Progenitor cell of endocrine pancreas (in vitro differentiated cells): ENCODE data around the gene KAT8. TPM values are rescaled to one million over a fixed set of nuclear protein-coding genes. Genes with fewer than 3 reads are reported as not detected.

Experiments used
- DNase-seq: peaks from one replicate; pipeline ENCODE4 v3.0.0; 2021; ENCODE audit warnings: low spot score; ENCODE audit not compliant: unreplicated experiment
- H3K27ac Mint-ChIP-seq: 2 replicates; pipeline ENCODE4 v1.8.0; 2021; ENCODE audit warnings: mild to moderate bottlenecking, moderate library complexity, mixed read lengths
- H3K27me3 Mint-ChIP-seq: 2 replicates; pipeline ENCODE4 v1.8.0; 2021; ENCODE audit warnings: mixed read lengths
- H3K36me3 Mint-ChIP-seq: 2 replicates; pipeline ENCODE4 v1.8.0; 2022; ENCODE audit warnings: mixed read lengths; ENCODE audit not compliant: insufficient read depth
- H3K4me1 Mint-ChIP-seq: 2 replicates; pipeline ENCODE4 v1.8.0; 2021; ENCODE audit warnings: low read depth, mixed read lengths
- H3K4me3 Mint-ChIP-seq: 2 replicates; pipeline ENCODE4 v1.8.0; 2021; ENCODE audit warnings: low read depth, mild to moderate bottlenecking, moderate library complexity, mixed read lengths
- H3K9me3 Mint-ChIP-seq: 2 replicates; pipeline ENCODE4 v1.8.0; 2021; ENCODE audit warnings: low read depth, mixed read lengths
- CTCF ChIP-seq: fragments of 200-600 bp; sonication (generic); IDR thresholded peaks from one replicate; pipeline ENCODE4 v1.5.0; 2021; ENCODE audit warnings: antibody characterized with exemption, mild to moderate bottlenecking; ENCODE audit not compliant: unreplicated experiment
- total RNA-seq: library from RNA; stranded (reverse); gene quantifications from 2 replicates; pipeline ENCODE4 v1.2.1, GENCODE V29; 2021

The KAT8 gene
- total RNA-seq, 1 donor from 2014 or later: 72.4 TPM

- H3K9me3 Mint-ChIP-seq: no peaks in the 10 kb centered on the region
- TF ChIP-seq CTCF: no peak
- H3K27me3 Mint-ChIP-seq: no peaks in the 10 kb centered on the region
- no peak for DNase-seq
- H3K36me3 Mint-ChIP-seq: peaks cover 6% of the 10 kb centered on the region
- no peak overlapping the region for H3K27ac Mint-ChIP-seq
- H3K4me1 Mint-ChIP-seq: peaks cover 2% of the 10 kb centered on the region
- H3K4me3 Mint-ChIP-seq: peak overlapping the region; percentile 69
These were observed 8.5 kb upstream of the KAT8 start for GRCh38 chr16:31108794-31109558.

- no peak for TF ChIP-seq CTCF
- no peaks in the 10 kb centered on the region for H3K27me3 Mint-ChIP-seq
- H3K9me3 Mint-ChIP-seq: no peaks in the 10 kb centered on the region
- peaks cover 6% of the 10 kb centered on the region for H3K36me3 Mint-ChIP-seq
- H3K4me1 Mint-ChIP-seq: peaks cover 2% of the 10 kb centered on the region
- no peak for DNase-seq
- H3K27ac Mint-ChIP-seq: no peak overlapping the region
- H3K4me3 Mint-ChIP-seq: peak overlapping the region; percentile 68
These were observed 7.8 kb upstream of the KAT8 start for GRCh38 chr16:31109622-31110021.

GRCh38 chr16:31110106-31111034, 7.1 kb upstream of the KAT8 start:
- peaks cover 6% of the 10 kb centered on the region for H3K36me3 Mint-ChIP-seq
- no peak for TF ChIP-seq CTCF
- no peak for DNase-seq
- H3K9me3 Mint-ChIP-seq: no peaks in the 10 kb centered on the region
- peaks cover 2% of the 10 kb centered on the region for H3K4me1 Mint-ChIP-seq
- H3K27ac Mint-ChIP-seq: peak overlapping the region; percentile 59
- H3K27me3 Mint-ChIP-seq: no peaks in the 10 kb centered on the region
- peak overlapping the region; percentile 68 for H3K4me3 Mint-ChIP-seq

- Mint-ChIP-seq H3K27me3 (no peaks in the 10 kb centered on the region), H3K4me3 (no peak overlapping the region), H3K9me3 (no peaks in the 10 kb centered on the region), H3K27ac (no peak overlapping the region), H3K36me3 (peaks cover 6% of the 10 kb centered on the region), H3K4me1 (peaks cover 2% of the 10 kb centered on the region)
- TF ChIP-seq CTCF: no peak
- no peak for DNase-seq
These were observed 5.5 kb upstream of the KAT8 start for GRCh38 chr16:31111881-31112466.

GRCh38 chr16:31112711-31113110, 4.8 kb upstream of the KAT8 start:
- Mint-ChIP-seq H3K9me3 (no peaks in the 10 kb centered on the region), H3K4me1 (peaks cover 2% of the 10 kb centered on the region), H3K4me3 (no peak overlapping the region), H3K27ac (no peak overlapping the region), H3K27me3 (no peaks in the 10 kb centered on the region), H3K36me3 (peaks cover 6% of the 10 kb centered on the region)
- TF ChIP-seq CTCF: no peak
- no peak for DNase-seq
